ENCODE data around the gene FBP1. TPM values are rescaled to one million over a fixed set of nuclear protein-coding genes. Genes with fewer than 3 reads are reported as not detected.

The FBP1 gene
- total RNA-seq: 100 to 1,000 TPM in 3 of 4 donors, 10 to 100 TPM in 1; 56.1 to 454 (median 413) TPM

- Histone ChIP-seq H3K9me3 (no peaks in the 10 kb centered on the region), H3K27me3 (no peaks in the 10 kb centered on the region), H3K4me1 (peaks cover 0 to 10% (median 0%) of the 10 kb centered on the region in 4 donors), H3K27ac (peak within 1 kb of the TSS; percentile 69 to 89 (median 80)), H3K36me3 (no peaks in the 10 kb centered on the region), H3K4me3 (peak within 1 kb of the TSS; percentile 67 to 82 (median 76))
- DNase-seq: peak; percentile 65 to 88 (median 87)
- no peak for TF ChIP-seq CTCF (IDR thresholded peaks at IDR 0.05)
- peak; percentile 45 to 49 for TF ChIP-seq POLR2A (IDR thresholded peaks at IDR 0.05)
These were observed at the start of gene FBP1 for GRCh38 chr9:94639061-94639998. Gene FBP1, minus strand, starts transcription at chr9:94639518. Its CDS starts 208 bp downstream, at chr9:94639310.

GRCh38 chr9:94687451-94687850, 48.1 kb upstream of the FBP1 start:
- no peaks in the 10 kb centered on the region for H3K27me3 ChIP-seq
- H3K27ac ChIP-seq: no peak overlapping the region
- no peaks in the 10 kb centered on the region for H3K4me1 ChIP-seq
- no peaks in the 10 kb centered on the region for H3K9me3 ChIP-seq
- H3K4me3 ChIP-seq: no peak overlapping the region
- no peak for DNase-seq
- no peak for TF ChIP-seq CTCF (IDR thresholded peaks at IDR 0.05)
- TF ChIP-seq POLR2A (IDR thresholded peaks at IDR 0.05): no peak
- no peaks in the 10 kb centered on the region for H3K36me3 ChIP-seq

GRCh38 chr9:94685359-94685758, 46.0 kb upstream of the FBP1 start:
- Histone ChIP-seq H3K4me1 (no peaks in the 10 kb centered on the region), H3K27ac (no peak overlapping the region), H3K9me3 (no peaks in the 10 kb centered on the region), H3K4me3 (no peak overlapping the region), H3K27me3 (no peaks in the 10 kb centered on the region), H3K36me3 (no peaks in the 10 kb centered on the region)
- no peak for DNase-seq
- no peak for TF ChIP-seq POLR2A (IDR thresholded peaks at IDR 0.05)
- no peak for TF ChIP-seq CTCF (IDR thresholded peaks at IDR 0.05)

GRCh38 chr9:94681508-94681907, 42.2 kb upstream of the FBP1 start:
- Histone ChIP-seq H3K27me3 (no peaks in the 10 kb centered on the region), H3K4me1 (no peaks in the 10 kb centered on the region), H3K27ac (no peak overlapping the region), H3K9me3 (no peaks in the 10 kb centered on the region), H3K36me3 (no peaks in the 10 kb centered on the region), H3K4me3 (no peak overlapping the region)
- TF ChIP-seq POLR2A (IDR thresholded peaks at IDR 0.05) (no peak), CTCF (IDR thresholded peaks at IDR 0.05) (peak in 4 of 6 experiments; percentile 73 to 88 (median 79))
- peak; percentile 61 to 85 (median 61) for DNase-seq

GRCh38 chr9:94680621-94681020, 41.3 kb upstream of the FBP1 start:
- H3K9me3 ChIP-seq: no peaks in the 10 kb centered on the region
- no peak overlapping the region for H3K4me3 ChIP-seq
- H3K27ac ChIP-seq: no peak overlapping the region
- H3K4me1 ChIP-seq: no peaks in the 10 kb centered on the region
- DNase-seq: no peak
- TF ChIP-seq CTCF (IDR thresholded peaks at IDR 0.05) (no peak), POLR2A (IDR thresholded peaks at IDR 0.05) (no peak)
- no peaks in the 10 kb centered on the region for H3K27me3 ChIP-seq
- H3K36me3 ChIP-seq: no peaks in the 10 kb centered on the region

Data from Peyer's patch (tissue), 4 donors.